Esophagus squamous epithelium (tissue), 4 donors: ENCODE results near the gene RAB4B.

Experiments used
- CTCF ChIP-seq, 6 experiments: fragments of 450-650 bp in 4 of 6; fragments of 200-600 bp in 2 of 6; sonication (generic) in 2 of 6; IDR thresholded peaks; one replicate each; pipeline ENCODE4 v1.5.1; 2016 to 2019; ENCODE audit warnings: antibody characterized with exemption in 6 of 6, mild to moderate bottlenecking in 4 of 6, moderate library complexity in 4 of 6
- POLR2A ChIP-seq, 4 donors: fragments of 450-650 bp; IDR thresholded peaks; one replicate each; pipeline ENCODE4 v1.6.1; 2017; ENCODE audit warnings: antibody characterized with exemption in 4 of 4, mild to moderate bottlenecking in 4 of 4, moderate library complexity in 3 of 4

GRCh38 chr19:40801426-40802299 lies 23.6 kb downstream of the RAB4B start:
- TF ChIP-seq POLR2A (IDR thresholded peaks at IDR 0.05) (no peak), CTCF (IDR thresholded peaks at IDR 0.05) (no peak)
